GM19438 (cell line): ENCODE results near the gene SPCS2.
"Not testable (repeated sequence)": the region's sequence is repeated elsewhere in the genome, so short reads cannot be mapped to it uniquely, and the experiment has no call there.

Experiments used
- ATAC-seq: cut with Tn5 transposase; IDR thresholded peaks from one replicate; pipeline ENCODE4 v1.9.1; 2021; ENCODE audit warnings: low read depth; ENCODE audit not compliant: unreplicated experiment

Gene SPCS2

DNA sequence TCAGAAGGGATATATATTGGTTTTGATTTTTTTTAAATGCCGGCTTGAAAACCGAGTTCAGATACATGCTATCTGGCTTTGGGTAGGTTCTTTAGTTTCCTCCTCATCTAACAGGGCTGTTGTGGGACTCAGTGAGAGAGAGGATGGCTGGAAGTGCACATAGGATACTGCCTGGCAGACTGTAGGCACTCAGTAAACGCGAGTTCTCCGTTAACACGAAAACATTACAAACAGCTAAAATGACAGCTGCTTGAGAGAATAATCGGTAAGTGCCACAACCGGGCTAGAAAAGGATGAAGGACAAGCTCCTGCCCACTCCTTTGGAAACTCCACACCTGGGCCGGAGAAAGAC lies 544 bp upstream of the SPCS2 start:
- peak; percentile 12 for ATAC-seq

DNA sequence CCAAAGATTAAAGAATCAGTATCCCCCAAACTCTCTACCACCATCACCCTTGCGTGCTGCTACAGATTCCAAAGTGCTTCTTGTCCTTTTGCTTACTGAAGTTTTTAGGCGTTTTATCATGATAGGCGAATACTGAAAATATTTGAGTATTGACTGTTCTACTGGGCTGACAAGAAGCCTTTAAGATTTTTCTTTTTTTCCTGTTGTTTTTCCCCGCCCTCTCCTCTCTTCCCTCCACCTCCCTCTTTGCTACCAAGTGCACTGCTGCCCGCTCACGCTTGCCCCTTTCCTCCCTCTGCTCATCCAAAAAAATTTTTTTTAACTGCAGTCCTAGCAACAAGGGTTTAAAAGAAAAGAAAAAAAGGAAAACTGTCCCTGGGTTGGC lies 679 bp downstream of the SPCS2 start:
- ATAC-seq = no peak

DNA sequence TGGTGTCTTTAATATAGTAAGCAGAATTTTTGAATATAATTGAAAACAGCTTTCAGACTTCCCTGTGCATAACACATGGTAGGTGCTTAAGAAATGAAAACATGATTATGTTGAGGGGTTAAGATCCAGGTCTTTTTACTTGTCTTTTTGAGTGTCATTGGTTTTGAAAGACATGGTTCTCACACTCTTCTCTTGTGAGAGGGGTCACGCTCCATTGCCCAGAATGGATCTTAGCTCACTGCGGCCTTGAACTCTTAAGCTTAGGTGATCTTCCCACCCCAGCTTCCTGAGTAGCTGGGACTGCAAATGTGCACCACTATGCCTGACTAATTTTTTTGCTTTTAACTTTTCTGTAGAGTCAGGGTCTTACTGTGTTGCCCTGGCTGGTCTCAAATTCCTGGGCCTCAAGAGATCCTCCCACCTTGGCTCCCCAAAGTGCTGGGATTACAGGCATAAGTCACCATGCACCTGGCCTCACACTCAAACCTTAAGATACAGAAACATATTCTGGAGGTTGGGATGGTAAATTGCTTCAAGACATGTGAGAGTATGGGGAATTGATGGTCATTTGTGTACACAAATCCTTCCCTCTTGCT lies 1.4 kb downstream of the SPCS2 start:
- no peak for ATAC-seq

DNA sequence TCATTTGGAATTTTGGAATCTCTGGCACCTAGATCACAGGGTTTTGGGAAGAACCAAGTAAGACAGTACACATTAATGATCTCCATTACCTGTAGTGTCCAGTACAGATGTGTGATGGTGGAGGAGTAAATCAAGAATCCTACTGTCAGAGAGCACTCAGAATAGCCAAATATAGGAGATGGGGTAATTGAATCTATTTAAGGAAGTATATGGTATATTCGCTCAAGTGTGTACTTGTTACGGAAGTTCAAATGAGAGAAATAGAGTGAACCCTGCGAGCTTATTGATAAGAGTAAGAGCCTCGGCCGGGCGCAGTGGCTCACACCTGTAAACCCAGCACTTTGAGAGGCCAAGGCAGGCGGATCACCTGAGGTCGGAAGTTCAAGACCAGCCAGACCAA lies 2.2 kb downstream of the SPCS2 start:
- no peak for ATAC-seq

DNA sequence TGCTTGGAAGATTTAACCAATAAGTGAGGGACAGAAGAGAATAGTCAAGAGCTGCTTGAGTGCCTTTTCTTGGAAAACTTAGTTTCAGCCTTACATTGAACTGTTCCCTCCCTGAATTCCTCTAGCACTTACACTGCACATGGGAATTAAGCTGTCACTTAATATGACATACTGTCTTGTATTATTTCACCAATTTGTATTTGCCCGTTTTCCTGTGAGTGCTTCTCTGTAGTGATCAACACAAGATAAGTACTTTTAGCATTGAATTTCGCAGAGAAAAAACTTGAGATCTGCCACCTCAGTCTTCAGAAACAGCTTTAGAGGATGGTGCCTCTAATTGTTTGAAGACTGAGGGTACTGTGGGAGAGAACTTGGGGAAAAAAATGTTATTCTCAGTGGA lies 3.7 kb downstream of the SPCS2 start:
- no peak for ATAC-seq

- ATAC-seq = no peak
Observed at GRCh38 chr11:74953451-74953850, 4.4 kb downstream of the SPCS2 start.

- no peak for ATAC-seq
Observed at GRCh38 chr11:74954199-74954598, 5.1 kb downstream of the SPCS2 start.

- ATAC-seq = no peak
Observed at GRCh38 chr11:74956397-74957015, 7.4 kb downstream of the SPCS2 start.

- no peak for ATAC-seq
Observed at GRCh38 chr11:74957937-74958629, 9.0 kb downstream of the SPCS2 start.

- ATAC-seq = not testable (repeated sequence)
Observed at GRCh38 chr11:74960128-74960527, 11.1 kb downstream of the SPCS2 start.

DNA sequence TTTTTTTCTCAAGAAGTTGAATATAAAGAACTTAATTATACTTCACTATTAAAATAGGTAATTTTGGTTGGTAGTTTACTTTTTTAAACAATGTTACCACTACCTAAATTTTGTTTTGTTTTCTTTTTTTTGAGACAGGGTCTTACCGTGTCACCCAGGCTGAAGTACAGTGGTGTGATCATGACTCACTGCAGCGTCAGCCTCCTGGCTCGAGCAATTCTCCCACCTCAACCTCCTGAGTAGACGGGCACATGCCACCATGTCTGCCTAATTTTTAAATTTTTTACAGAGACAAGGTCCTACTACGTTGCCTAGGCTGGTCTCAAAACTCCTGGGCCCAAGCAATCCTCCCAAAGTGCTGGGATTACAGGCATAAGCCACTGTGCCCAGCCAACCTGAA lies 17.6 kb downstream of the SPCS2 start:
- ATAC-seq = no peak

DNA sequence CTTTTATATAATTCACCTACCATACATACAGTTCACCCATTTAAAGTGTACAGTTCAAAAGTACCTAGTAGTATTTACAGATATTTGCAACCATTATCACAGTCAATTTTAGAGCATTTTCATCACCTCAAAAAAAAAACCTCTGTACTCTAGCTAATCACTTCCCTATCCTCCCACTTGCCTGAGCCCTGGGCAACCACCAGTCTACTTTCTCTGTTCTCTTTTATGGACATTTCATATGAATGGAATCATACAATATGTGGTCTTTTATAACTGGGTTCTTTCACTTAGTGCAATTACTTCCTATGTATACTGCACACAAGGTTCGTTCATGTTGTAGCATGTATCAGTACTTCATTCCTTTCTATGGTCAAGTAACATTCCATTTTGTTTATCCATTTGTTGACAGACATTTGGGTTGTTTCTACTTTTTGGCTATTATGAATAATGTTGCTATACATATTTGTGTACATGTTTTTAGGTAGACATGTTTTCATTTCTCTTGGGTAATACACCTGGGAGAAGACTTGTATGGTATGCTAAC lies 21.9 kb downstream of the SPCS2 start:
- no peak for ATAC-seq

DNA sequence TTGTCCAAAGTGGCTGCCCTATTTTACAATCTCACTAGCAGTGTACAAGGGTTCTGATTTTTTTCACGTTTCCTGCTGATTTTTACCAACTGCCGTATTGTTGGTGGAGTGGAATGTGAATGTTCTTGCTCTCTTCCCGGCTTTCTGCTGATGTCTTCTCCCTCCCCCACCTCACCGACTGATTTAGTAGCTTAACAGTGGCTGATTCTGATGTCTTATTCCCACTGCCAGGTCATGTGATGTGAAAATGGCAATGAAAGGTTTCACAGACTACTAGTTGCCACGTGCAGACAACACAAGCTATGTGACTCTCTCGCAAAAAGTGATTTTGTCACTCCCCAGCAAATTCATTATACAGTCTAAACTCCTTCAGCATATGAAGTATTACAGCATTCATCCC lies 22.4 kb downstream of the SPCS2 start:
- no peak for ATAC-seq

GRCh38 chr11:74978041-74978440 lies 29.0 kb downstream of the SPCS2 start:
- no peak for ATAC-seq

DNA sequence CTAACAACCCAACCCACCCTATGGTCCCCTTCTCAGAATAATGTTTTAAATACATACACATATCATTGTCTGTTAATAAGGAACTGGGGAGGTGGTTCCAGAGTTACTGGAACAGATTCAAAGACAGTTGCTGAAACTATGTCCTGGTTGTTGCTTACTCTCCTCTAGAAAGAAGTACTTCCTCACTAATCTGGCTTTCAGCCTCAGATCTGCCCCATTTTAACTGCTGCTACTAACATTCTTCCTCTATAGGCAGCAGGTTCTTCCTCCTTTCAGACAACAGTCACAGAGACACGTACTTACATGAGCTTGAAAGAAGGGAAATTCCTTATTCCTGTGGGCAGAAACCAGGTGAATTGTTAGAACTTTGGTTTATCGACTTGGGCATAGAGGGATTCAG lies 31.6 kb downstream of the SPCS2 start:
- ATAC-seq = no peak

DNA sequence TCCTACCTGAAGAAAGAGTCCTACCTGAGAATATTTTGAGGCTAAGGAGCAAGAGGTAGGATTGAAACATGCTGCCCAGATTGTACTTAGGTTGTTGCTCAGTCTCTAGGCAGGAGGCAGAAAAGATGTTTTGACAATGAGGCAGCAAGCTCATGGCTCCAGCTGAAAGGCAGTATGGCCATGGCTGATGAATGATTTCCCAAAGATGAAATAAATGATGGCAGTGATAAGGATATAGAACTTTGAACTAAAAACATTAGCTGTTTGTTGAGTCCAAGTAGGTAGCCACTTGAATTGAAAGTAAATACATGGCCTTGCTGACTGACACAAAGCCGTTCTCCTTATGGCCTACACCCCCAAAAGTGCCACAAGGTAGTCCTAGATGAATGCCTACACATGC lies 32.8 kb downstream of the SPCS2 start:
- ATAC-seq = no peak

GRCh38 chr11:74984070-74984469 lies 35.0 kb downstream of the SPCS2 start:
- no peak for ATAC-seq

DNA sequence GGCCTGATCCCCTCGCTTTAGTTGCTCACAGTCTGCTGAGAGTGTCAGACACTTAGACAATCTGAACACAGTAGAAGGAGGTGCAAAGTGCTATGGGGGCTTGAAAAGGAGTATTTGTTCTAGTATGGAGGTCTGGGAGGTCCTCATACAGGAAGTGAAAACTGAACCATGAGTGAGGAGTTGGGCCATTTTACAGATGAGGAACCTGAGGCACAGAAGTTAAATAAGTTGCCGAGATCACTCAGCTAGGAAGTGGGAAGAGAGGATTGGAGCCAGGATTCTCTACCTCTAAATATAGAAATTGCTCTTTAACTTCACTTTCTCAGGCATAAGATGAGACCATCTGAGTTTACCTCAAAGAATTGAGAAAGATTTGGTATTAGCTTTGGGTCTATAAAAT lies 35.7 kb downstream of the SPCS2 start:
- no peak for ATAC-seq

DNA sequence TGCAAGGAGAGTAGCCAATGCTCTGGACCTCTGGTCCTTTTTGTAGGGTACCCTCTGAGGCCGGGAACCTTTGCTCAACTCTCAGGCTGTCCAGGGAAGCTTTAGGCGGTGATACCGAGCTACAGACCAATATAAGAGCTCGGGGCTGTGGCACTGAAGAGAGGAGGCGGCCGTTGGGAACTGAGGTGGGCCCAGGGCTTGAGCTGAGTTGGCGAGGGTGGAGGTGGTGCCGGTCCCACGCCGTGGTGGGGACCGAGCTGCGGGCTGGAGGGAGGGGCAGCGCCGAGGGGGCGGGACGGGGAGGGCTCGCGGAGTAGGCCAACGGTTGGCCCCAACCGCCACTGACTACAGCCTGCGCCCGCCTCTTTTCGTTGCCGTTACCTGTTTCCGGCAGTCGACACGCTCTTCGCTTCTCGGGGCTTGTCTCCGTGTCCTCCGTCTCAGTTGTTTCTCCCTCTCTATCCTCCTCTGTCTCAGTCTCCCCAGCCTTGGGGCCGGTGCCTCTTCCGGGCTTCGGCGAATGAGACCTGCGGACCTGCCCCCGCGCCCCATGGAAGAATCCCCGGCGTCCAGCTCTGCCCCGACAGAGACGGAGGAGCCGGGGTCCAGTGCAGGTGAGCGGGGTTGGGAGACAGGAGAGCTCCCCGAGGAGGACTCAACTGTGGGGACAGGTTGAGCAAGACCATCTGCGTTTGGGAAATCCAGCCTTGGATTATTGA lies 39.6 kb downstream of the SPCS2 start, which contains the start of gene NEU3:
Gene NEU3, plus strand, starts transcription at position 393 of the 719 bp plus-strand sequence. Its CDS starts 128 bp downstream, at position 521.
- peak; percentile 76 for ATAC-seq

- no peak for ATAC-seq
Observed at GRCh38 chr11:74989260-74989638, 40.2 kb downstream of the SPCS2 start.

- ATAC-seq = not testable (repeated sequence)
Observed at GRCh38 chr11:74990150-74990549, 41.1 kb downstream of the SPCS2 start.
